GM21526 (cell line): ENCODE measurements around the gene PCNA.

ENCODE experiments used
- ATAC-seq: cut with Tn5 transposase; IDR thresholded peaks from one replicate; pipeline ENCODE4 v1.9.1; 2021; ENCODE audit warnings: moderate library complexity; ENCODE audit not compliant: unreplicated experiment, low FRiP score

The PCNA gene

GRCh38 chr20:5145365-5146098 lies 25.8 kb upstream of the PCNA start:
- ATAC-seq: no peak

- no peak for ATAC-seq
Observed at GRCh38 chr20:5143851-5144250, 24.1 kb upstream of the PCNA start.

GRCh38 chr20:5141615-5142014 lies 21.9 kb upstream of the PCNA start:
- ATAC-seq: no peak

- ATAC-seq: no peak
Observed at GRCh38 chr20:5140195-5140594, 20.4 kb upstream of the PCNA start.

- no peak for ATAC-seq
Observed at GRCh38 chr20:5136096-5136495, 16.3 kb upstream of the PCNA start.

- no peak for ATAC-seq
Observed at GRCh38 chr20:5135363-5136012, 15.7 kb upstream of the PCNA start.

- no peak for ATAC-seq
Observed at GRCh38 chr20:5133998-5134397, 14.2 kb upstream of the PCNA start.

GRCh38 chr20:5131502-5131901 lies 11.7 kb upstream of the PCNA start:
- ATAC-seq: no peak

GRCh38 chr20:5128886-5129285 lies 9.1 kb upstream of the PCNA start:
- ATAC-seq: no peak

- no peak for ATAC-seq
Observed at GRCh38 chr20:5127859-5128424, 8.2 kb upstream of the PCNA start.

GRCh38 chr20:5127204-5127858 lies 7.6 kb upstream of the PCNA start:
- peak; percentile 39 for ATAC-seq

GRCh38 chr20:5126512-5127203 lies 6.9 kb upstream of the PCNA start, which contains the start of gene CDS2:
TSS of gene CDS2 (plus strand) at chr20:5127008. CDS start at chr20:5127093, 85 bp downstream.
- ATAC-seq: peak; percentile 82

GRCh38 chr20:5122873-5123260 lies 3.1 kb upstream of the PCNA start:
- no peak for ATAC-seq

- ATAC-seq: no peak
Observed at GRCh38 chr20:5120185-5120476, 373 bp upstream of the PCNA start.

GRCh38 chr20:5119143-5119434 lies 669 bp downstream of the PCNA start:
- no peak for ATAC-seq

GRCh38 chr20:5118220-5119142 lies 1.3 kb downstream of the PCNA start:
- no peak for ATAC-seq

GRCh38 chr20:5116875-5117274 lies 2.9 kb downstream of the PCNA start:
- ATAC-seq: no peak

- ATAC-seq: no peak
Observed at GRCh38 chr20:5114403-5114802, 5.4 kb downstream of the PCNA start.

- ATAC-seq: no peak
Observed at GRCh38 chr20:5113615-5113986, 6.2 kb downstream of the PCNA start.

- ATAC-seq: no peak
Observed at GRCh38 chr20:5109276-5109675, 10.5 kb downstream of the PCNA start.
